ENCODE measurements around the gene CTTN.

The CTTN gene

GRCh38 chr11:70481625-70482528, 83.5 kb downstream of the CTTN start:
- in situ Hi-C loops (cut with MboI; ENCODE audit: low pct_unique_long_range_greater_than_20kb, low sequenced_read_pairs): no loop called here
- no peak for DNase-seq

- DNase-seq: no peak
- in situ Hi-C loops (cut with MboI; ENCODE audit: low pct_unique_long_range_greater_than_20kb, low sequenced_read_pairs): no loop called here
Measured at GRCh38 chr11:70482529-70482917, 84.2 kb downstream of the CTTN start.

- in situ Hi-C loops (cut with MboI; ENCODE audit: low pct_unique_long_range_greater_than_20kb, low sequenced_read_pairs): no loop called here
- DNase-seq: peak; percentile 64
Measured at GRCh38 chr11:70483077-70483861, 84.9 kb downstream of the CTTN start.

- no peak for DNase-seq
- in situ Hi-C loops (cut with MboI; ENCODE audit: low pct_unique_long_range_greater_than_20kb, low sequenced_read_pairs): no loop called here
Measured at GRCh38 chr11:70483917-70484316, 85.6 kb downstream of the CTTN start.

- DNase-seq: no peak
- in situ Hi-C loops (cut with MboI; ENCODE audit: low pct_unique_long_range_greater_than_20kb, low sequenced_read_pairs): no loop called here
Measured at GRCh38 chr11:70485326-70486025, 87.1 kb downstream of the CTTN start.

GRCh38 chr11:70486026-70486415, 87.7 kb downstream of the CTTN start:
- DNase-seq: no peak
- in situ Hi-C loops (cut with MboI; ENCODE audit: low pct_unique_long_range_greater_than_20kb, low sequenced_read_pairs): no loop called here

Data from KBM-7 (cell line).